Erythroblast (primary cell): ENCODE results near the gene BMP8A.
A peak's percentile ranks its signal among the peaks of the same experiment; 100 is the strongest.
"Not testable (repeated sequence)": the region's sequence is repeated elsewhere in the genome, so short reads cannot be mapped to it uniquely, and the experiment has no call there.

Experiments used
- DNase-seq, 2 experiments: peaks; one replicate each; lab custom pipeline; 2025; lab: John Stamatoyannopoulos, UW
- GATA1 ChIP-seq: IDR thresholded peaks from 2 replicates; pipeline ENCODE4 v1.6.1; 2011; ENCODE audit warnings: low read depth, mild to moderate bottlenecking, control low read depth, low read length, moderate library complexity
- POLR2A ChIP-seq: IDR thresholded peaks from 2 replicates; pipeline ENCODE4 v1.6.1; 2011; ENCODE audit warnings: mild to moderate bottlenecking, low read length

BMP8A gene

GRCh38 chr1:39522661-39523567 is 31.5 kb downstream of the BMP8A start:
- TF ChIP-seq POLR2A = no peak
- no peak for TF ChIP-seq GATA1
- no peak for DNase-seq

- no peak for TF ChIP-seq POLR2A
- TF ChIP-seq GATA1 = no peak
Measured at GRCh38 chr1:39524171-39524570, 32.7 kb downstream of the BMP8A start.

GRCh38 chr1:39524591-39525365 is 33.3 kb downstream of the BMP8A start:
- no peak for TF ChIP-seq GATA1
- no peak for TF ChIP-seq POLR2A
- no peak for DNase-seq

More at GRCh38 chr1:39524171-39524570, 32.7 kb downstream of the BMP8A start:
- DNase-seq = no peak

GRCh38 chr1:39525366-39526165 is 34.1 kb downstream of the BMP8A start:
- TF ChIP-seq POLR2A = no peak
- no peak for TF ChIP-seq GATA1
- no peak for DNase-seq

- DNase-seq = no peak
- TF ChIP-seq POLR2A = no peak
- TF ChIP-seq GATA1 = no peak
Measured at GRCh38 chr1:39526466-39527189, 35.2 kb downstream of the BMP8A start.

- DNase-seq = not testable (repeated sequence)
Measured at GRCh38 chr1:39527190-39527579, 35.7 kb downstream of the BMP8A start.

GRCh38 chr1:39528082-39528481 is 36.6 kb downstream of the BMP8A start:
- TF ChIP-seq POLR2A (no peak), GATA1 (no peak)
- no peak for DNase-seq

- TF ChIP-seq POLR2A = no peak
- no peak for DNase-seq
Measured at GRCh38 chr1:39529901-39530535, 38.6 kb downstream of the BMP8A start.

- no peak for TF ChIP-seq GATA1
- TF ChIP-seq POLR2A = no peak
- no peak for DNase-seq
Measured at GRCh38 chr1:39531526-39531925, 40.1 kb downstream of the BMP8A start.

GRCh38 chr1:39533442-39533841 is 42.0 kb downstream of the BMP8A start:
- TF ChIP-seq GATA1 (no peak), POLR2A (no peak)
- no peak for DNase-seq

GRCh38 chr1:39538531-39539251 is 47.3 kb downstream of the BMP8A start:
- no peak for TF ChIP-seq GATA1
- no peak for TF ChIP-seq POLR2A
- no peak for DNase-seq

GRCh38 chr1:39539252-39539790 is 47.9 kb downstream of the BMP8A start:
- DNase-seq = peak; percentile 58 to 72
- TF ChIP-seq GATA1 = no peak
- TF ChIP-seq POLR2A = no peak
